ENCODE data around the gene RPS27. TPM values are rescaled to one million over a fixed set of nuclear protein-coding genes. Genes with fewer than 3 reads are reported as not detected.

Gene RPS27
- total and polyA plus RNA-seq, 10 of the 15 experiments (the other 5 are each of a cell fraction or from before 2014, with no cell fraction given), result 2,708 to 14,234 (median 8,874) TPM

DNA sequence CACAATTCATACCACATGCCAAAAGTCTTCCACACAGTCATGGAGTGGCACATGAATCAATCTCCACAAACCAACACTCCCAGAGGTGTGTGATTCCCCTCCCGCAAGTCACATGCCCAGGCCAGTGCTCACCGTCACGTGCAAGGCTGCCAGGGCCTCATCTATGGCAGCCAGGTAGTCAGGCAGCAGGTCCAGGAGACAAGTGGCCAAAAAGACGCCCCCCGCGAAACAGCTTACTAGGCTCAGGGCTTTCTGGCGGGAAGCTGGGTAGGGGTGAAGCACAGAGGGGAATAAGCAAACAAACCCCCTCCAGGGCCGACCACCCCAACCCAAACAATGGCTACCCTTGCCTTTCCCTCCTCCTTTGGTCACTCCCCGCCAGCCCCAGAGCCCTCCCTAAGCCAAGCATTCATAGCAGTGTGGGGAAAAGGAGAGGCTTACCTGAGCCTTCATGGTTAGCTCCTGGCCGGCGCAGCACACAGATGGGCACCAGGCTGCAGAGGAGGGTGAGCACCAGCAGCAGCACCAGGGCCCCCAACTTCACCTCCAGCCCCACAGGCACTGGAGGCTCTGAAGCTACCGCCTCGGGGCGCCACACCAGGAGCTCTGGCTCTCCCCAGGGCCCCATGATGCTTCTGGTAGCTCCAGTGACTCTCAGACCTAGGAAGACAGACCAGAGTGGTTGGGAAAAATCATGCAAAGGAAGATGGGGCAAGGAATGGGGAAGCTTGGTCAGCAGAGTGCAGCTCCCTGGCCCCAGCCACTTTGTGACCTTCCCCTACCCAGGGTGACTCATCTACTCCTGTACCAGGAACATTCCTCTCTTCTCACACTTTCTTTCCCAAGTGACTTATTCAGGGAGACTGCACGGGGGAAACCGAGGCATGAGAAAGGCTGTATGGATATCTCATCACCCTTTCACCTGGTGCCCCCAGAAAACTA lies 28.2 kb upstream of the RPS27 start (continued):
- TF ChIP-seq, protein P1, sequence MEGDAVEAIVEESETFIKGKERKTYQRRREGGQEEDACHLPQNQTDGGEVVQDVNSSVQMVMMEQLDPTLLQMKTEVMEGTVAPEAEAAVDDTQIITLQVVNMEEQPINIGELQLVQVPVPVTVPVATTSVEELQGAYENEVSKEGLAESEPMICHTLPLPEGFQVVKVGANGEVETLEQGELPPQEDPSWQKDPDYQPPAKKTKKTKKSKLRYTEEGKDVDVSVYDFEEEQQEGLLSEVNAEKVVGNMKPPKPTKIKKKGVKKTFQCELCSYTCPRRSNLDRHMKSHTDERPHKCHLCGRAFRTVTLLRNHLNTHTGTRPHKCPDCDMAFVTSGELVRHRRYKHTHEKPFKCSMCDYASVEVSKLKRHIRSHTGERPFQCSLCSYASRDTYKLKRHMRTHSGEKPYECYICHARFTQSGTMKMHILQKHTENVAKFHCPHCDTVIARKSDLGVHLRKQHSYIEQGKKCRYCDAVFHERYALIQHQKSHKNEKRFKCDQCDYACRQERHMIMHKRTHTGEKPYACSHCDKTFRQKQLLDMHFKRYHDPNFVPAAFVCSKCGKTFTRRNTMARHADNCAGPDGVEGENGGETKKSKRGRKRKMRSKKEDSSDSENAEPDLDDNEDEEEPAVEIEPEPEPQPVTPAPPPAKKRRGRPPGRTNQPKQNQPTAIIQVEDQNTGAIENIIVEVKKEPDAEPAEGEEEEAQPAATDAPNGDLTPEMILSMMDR (IDR thresholded peaks at IDR 0.05 in 2 of 3, conservative IDR thresholded peaks at IDR 0.05 in 1 of 3; ENCODE audit: control insufficient read depth in 2 of 3, extremely low read depth in 1 of 3, insufficient read depth in 1 of 3, low read depth in 3 of 3, low read length in 3 of 3), result 0 out of 6 replicates have a peak, but pooled peaks of 2 of the 3 experiments have one; percentile 13
- TF ChIP-seq, protein P2, sequence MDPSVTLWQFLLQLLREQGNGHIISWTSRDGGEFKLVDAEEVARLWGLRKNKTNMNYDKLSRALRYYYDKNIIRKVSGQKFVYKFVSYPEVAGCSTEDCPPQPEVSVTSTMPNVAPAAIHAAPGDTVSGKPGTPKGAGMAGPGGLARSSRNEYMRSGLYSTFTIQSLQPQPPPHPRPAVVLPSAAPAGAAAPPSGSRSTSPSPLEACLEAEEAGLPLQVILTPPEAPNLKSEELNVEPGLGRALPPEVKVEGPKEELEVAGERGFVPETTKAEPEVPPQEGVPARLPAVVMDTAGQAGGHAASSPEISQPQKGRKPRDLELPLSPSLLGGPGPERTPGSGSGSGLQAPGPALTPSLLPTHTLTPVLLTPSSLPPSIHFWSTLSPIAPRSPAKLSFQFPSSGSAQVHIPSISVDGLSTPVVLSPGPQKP (IDR thresholded peaks at IDR 0.05; ENCODE audit: low read depth, low read length), result no peak
- TF ChIP-seq MTA2 (IDR thresholded peaks at IDR 0.05; ENCODE audit: low read depth) (no peak), ZNF274 (IDR thresholded peaks at IDR 0.05; ENCODE audit: insufficient read depth, insufficient read length) (no peak), ATF7 (IDR thresholded peaks at IDR 0.05; ENCODE audit: low read depth) (0 out of 2 replicates have a peak, but pooled peaks have one; percentile 9), SIN3A (IDR thresholded peaks at IDR 0.05; ENCODE audit: low read depth, low read length) (peak; percentile 58; the same call in 1 of the 2 replicates), POLR2AphosphoS5 (IDR thresholded peaks at IDR 0.05; ENCODE audit: low read length) (no peak), YBX1 (IDR thresholded peaks at IDR 0.05) (no peak), TCF7 (IDR thresholded peaks at IDR 0.05; ENCODE audit: borderline replicate concordance) (no peak)
- TF ChIP-seq, protein P3, sequence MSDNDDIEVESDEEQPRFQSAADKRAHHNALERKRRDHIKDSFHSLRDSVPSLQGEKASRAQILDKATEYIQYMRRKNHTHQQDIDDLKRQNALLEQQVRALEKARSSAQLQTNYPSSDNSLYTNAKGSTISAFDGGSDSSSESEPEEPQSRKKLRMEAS (IDR thresholded peaks at IDR 0.05; ENCODE audit: low read depth, low read length), result no peak
- TF ChIP-seq, protein P4, sequence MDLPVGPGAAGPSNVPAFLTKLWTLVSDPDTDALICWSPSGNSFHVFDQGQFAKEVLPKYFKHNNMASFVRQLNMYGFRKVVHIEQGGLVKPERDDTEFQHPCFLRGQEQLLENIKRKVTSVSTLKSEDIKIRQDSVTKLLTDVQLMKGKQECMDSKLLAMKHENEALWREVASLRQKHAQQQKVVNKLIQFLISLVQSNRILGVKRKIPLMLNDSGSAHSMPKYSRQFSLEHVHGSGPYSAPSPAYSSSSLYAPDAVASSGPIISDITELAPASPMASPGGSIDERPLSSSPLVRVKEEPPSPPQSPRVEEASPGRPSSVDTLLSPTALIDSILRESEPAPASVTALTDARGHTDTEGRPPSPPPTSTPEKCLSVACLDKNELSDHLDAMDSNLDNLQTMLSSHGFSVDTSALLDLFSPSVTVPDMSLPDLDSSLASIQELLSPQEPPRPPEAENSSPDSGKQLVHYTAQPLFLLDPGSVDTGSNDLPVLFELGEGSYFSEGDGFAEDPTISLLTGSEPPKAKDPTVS (IDR thresholded peaks at IDR 0.05; ENCODE audit: low read depth, low read length), result no peak
- TF ChIP-seq, protein P5, sequence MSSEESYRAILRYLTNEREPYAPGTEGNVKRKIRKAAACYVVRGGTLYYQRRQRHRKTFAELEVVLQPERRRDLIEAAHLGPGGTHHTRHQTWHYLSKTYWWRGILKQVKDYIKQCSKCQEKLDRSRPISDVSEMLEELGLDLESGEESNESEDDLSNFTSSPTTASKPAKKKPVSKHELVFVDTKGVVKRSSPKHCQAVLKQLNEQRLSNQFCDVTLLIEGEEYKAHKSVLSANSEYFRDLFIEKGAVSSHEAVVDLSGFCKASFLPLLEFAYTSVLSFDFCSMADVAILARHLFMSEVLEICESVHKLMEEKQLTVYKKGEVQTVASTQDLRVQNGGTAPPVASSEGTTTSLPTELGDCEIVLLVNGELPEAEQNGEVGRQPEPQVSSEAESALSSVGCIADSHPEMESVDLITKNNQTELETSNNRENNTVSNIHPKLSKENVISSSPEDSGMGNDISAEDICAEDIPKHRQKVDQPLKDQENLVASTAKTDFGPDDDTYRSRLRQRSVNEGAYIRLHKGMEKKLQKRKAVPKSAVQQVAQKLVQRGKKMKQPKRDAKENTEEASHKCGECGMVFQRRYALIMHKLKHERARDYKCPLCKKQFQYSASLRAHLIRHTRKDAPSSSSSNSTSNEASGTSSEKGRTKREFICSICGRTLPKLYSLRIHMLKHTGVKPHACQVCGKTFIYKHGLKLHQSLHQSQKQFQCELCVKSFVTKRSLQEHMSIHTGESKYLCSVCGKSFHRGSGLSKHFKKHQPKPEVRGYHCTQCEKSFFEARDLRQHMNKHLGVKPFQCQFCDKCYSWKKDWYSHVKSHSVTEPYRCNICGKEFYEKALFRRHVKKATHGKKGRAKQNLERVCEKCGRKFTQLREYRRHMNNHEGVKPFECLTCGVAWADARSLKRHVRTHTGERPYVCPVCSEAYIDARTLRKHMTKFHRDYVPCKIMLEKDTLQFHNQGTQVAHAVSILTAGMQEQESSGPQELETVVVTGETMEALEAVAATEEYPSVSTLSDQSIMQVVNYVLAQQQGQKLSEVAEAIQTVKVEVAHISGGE (CRISPR knock-in tag; IDR thresholded peaks at IDR 0.05), result no peak
